ENCODE measurements around the gene ANKDD1B. TPM values are rescaled to one million over a fixed set of nuclear protein-coding genes. Genes with fewer than 3 reads are reported as not detected.

Gene ANKDD1B
- total RNA-seq, 2 donors from 2014 or later = 7.1 to 8.6 TPM

Other genes with a start within 250 kb of the ANKDD1B start
- 10 to 100 TPM; 35.9 to 41.2 TPM for gene CERT1, start 99.8 kb upstream of the ANKDD1B start, total RNA-seq
- 10 to 100 TPM; 13.8 to 16.3 TPM for gene POLK, start 99.6 kb upstream of the ANKDD1B start, total RNA-seq
- 1 to 10 TPM; 4.4 to 7.8 TPM for gene POC5, start 106.0 kb downstream of the ANKDD1B start, total RNA-seq